Keratinocyte (primary cell): ENCODE measurements around the gene GPR173. TPM values are rescaled to one million over a fixed set of nuclear protein-coding genes. Genes with fewer than 3 reads are reported as not detected.

Experiments
- DNase-seq: peaks from one replicate; pipeline ENCODE4 v3.0.0-alpha.2; 2011; ENCODE audit warnings: low read depth, missing footprints, low spot score
- FAIRE-seq: peaks from 2 replicates; lab custom pipeline; 2011; peaks lifted over from hg19 to GRCh38; lab: Jason Lieb, UNC
- H2AFZ ChIP-seq: 2 replicates; pipeline ENCODE4 v1.6.0; 2012; ENCODE audit warnings: low read length, control low read depth, inconsistent platforms; ENCODE audit not compliant: control insufficient read depth
- H3K27ac ChIP-seq: 2 replicates; pipeline ENCODE4 v1.5.1; 2011; ENCODE audit warnings: low read length; ENCODE audit not compliant: control insufficient read depth, insufficient read depth
- H3K27me3 ChIP-seq: 3 replicates; pipeline ENCODE4 v1.6.0; 2011; ENCODE audit warnings: low read length; ENCODE audit not compliant: control insufficient read depth, insufficient read depth; ENCODE audit errors: extremely low read depth
- H3K36me3 ChIP-seq, 2 experiments: 2 replicates in 1 of 2; 3 replicates in 1 of 2; pipeline ENCODE4 v1.5.1; 2011; ENCODE audit warnings: low read length in 2 of 2, mild to moderate bottlenecking in 1 of 2; ENCODE audit not compliant: control insufficient read depth in 2 of 2, insufficient read depth in 2 of 2; ENCODE audit errors: extremely low read depth in 1 of 2
- H3K4me1 ChIP-seq: 3 replicates; pipeline ENCODE4 v1.5.1; 2011; ENCODE audit warnings: low read length; ENCODE audit not compliant: control insufficient read depth, insufficient read depth; ENCODE audit errors: extremely low read depth
- H3K4me2 ChIP-seq: 3 replicates; pipeline ENCODE4 v1.6.0; 2011; ENCODE audit warnings: low read depth, low read length; ENCODE audit not compliant: control insufficient read depth, insufficient read depth; ENCODE audit errors: extremely low read depth
- H3K4me3 ChIP-seq, 3 experiments: fragments of 200-600 bp in 1 of 3; sonication (generic) in 1 of 3; 2 replicates in 2 of 3; 3 replicates in 1 of 3; pipeline ENCODE4 v1.5.1; 2011 to 2016; ENCODE audit warnings: low read length in 3 of 3, mild to moderate bottlenecking in 3 of 3, control low read depth in 2 of 3, inconsistent platforms in 1 of 3, low read depth in 1 of 3, mixed read lengths in 1 of 3, mixed run types in 1 of 3, moderate library complexity in 1 of 3; ENCODE audit not compliant: control insufficient read depth in 2 of 3, insufficient read depth in 2 of 3; ENCODE audit errors: extremely low read depth in 1 of 3
- H3K79me2 ChIP-seq: 2 replicates; pipeline ENCODE4 v1.6.0; 2012; ENCODE audit warnings: low read length; ENCODE audit not compliant: control insufficient read depth, insufficient read depth
- H3K9ac ChIP-seq: 3 replicates; pipeline ENCODE4 v1.6.0; 2011; ENCODE audit warnings: low read length; ENCODE audit not compliant: control insufficient read depth, insufficient read depth; ENCODE audit errors: extremely low read depth
- H3K9me1 ChIP-seq: 3 replicates; pipeline ENCODE4 v1.6.0; 2011; ENCODE audit warnings: low read length; ENCODE audit not compliant: control insufficient read depth, insufficient read depth; ENCODE audit errors: extremely low read depth
- H3K9me3 ChIP-seq: 2 replicates; pipeline ENCODE4 v1.5.1; 2012; ENCODE audit warnings: low read depth, low read length; ENCODE audit not compliant: control insufficient read depth
- H4K20me1 ChIP-seq: 3 replicates; pipeline ENCODE4 v1.6.0; 2011; ENCODE audit warnings: low read length; ENCODE audit not compliant: control insufficient read depth, insufficient read depth; ENCODE audit errors: extremely low read depth
- EZH2 ChIP-seq: IDR thresholded peaks from one replicate; pipeline ENCODE4 v1.6.1; 2012; ENCODE audit warnings: inconsistent platforms, mild to moderate bottlenecking, low read length, moderate library complexity
- dilution Hi-C: fragments of 300-500 bp; cut with MboI; formaldehyde crosslinking; loops from one replicate; pipeline ENCODE4 v1.7.0; 2020; ENCODE audit warnings: low sequenced_read_pairs; ENCODE audit not compliant: extremely low pct_ligation_motif_present
- polyA minus RNA-seq, 3 experiments: library from RNA; depleted of rRNA, polyadenylated mRNA; stranded (reverse); fragments of >200 nt; gene quantifications; 1 replicate in 1 of 3; 2 replicates in 1 of 3; 3 replicates in 1 of 3; pipeline ENCODE4 v1.2.3, GENCODE V29; 2011
- polyA plus RNA-seq, 5 experiments: library from polyadenylated mRNA; depleted of rRNA in 3 of 5; stranded (reverse) in 3 of 5; stranded (forward) in 1 of 5; unstranded in 1 of 5; fragments of >200 nt; gene quantifications; 1 replicate in 1 of 5; 2 replicates in 3 of 5; 3 replicates in 1 of 5; pipeline versions ENCODE4 v1.2.1 to v1.2.3, GENCODE V29; 2011 to 2012; ENCODE audit warnings: missing spikeins in 2 of 5, low read depth in 1 of 5, low replicate concordance in 1 of 5
- TF ChIP-seq, protein P1 (sequence below), 3 experiments: IDR thresholded peaks in 1 of 3; conservative IDR thresholded peaks in 1 of 3; optimal IDR thresholded peaks in 1 of 3; 2 replicates in 2 of 3; 3 replicates in 1 of 3; pipeline versions ENCODE3 to v1.5.1; 2011; ENCODE audit warnings: low read length in 3 of 3, mild to moderate bottlenecking in 3 of 3, moderate library complexity in 2 of 3, control low read depth in 1 of 3, inconsistent platforms in 1 of 3; ENCODE audit not compliant: insufficient read depth in 2 of 3; ENCODE audit errors: extremely low read depth in 1 of 3

Gene GPR173, protein sequence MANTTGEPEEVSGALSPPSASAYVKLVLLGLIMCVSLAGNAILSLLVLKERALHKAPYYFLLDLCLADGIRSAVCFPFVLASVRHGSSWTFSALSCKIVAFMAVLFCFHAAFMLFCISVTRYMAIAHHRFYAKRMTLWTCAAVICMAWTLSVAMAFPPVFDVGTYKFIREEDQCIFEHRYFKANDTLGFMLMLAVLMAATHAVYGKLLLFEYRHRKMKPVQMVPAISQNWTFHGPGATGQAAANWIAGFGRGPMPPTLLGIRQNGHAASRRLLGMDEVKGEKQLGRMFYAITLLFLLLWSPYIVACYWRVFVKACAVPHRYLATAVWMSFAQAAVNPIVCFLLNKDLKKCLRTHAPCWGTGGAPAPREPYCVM
- polyA plus RNA-seq (0.08 to 0.20 TPM (median 0.10 TPM) in 3 replicates), polyA minus RNA-seq (0.10 to 0.43 TPM in 2 of 3 replicates, not detected in the other)
- not detected for polyA plus RNA-seq (2011; ENCODE audit: low read depth)
- 0.04 TPM in 2 replicates for polyA plus RNA-seq (2011; cell fraction: cytosol; rRNA removed)
- 0.35 and 0.42 TPM in 2 replicates for polyA plus RNA-seq (2011; cell fraction: nucleus; rRNA removed)
- 0.22 TPM in 1 of 2 replicates, not detected in the other for polyA plus RNA-seq (2012; ENCODE audit: low replicate concordance)
- polyA minus RNA-seq (2011; cell fraction: cytosol; rRNA and poly(A)+ RNA removed), result not detected
- polyA minus RNA-seq (2011; cell fraction: nucleus; rRNA and poly(A)+ RNA removed), result 0.39 TPM in 1 of 2 replicates, not detected in the other

DNA sequence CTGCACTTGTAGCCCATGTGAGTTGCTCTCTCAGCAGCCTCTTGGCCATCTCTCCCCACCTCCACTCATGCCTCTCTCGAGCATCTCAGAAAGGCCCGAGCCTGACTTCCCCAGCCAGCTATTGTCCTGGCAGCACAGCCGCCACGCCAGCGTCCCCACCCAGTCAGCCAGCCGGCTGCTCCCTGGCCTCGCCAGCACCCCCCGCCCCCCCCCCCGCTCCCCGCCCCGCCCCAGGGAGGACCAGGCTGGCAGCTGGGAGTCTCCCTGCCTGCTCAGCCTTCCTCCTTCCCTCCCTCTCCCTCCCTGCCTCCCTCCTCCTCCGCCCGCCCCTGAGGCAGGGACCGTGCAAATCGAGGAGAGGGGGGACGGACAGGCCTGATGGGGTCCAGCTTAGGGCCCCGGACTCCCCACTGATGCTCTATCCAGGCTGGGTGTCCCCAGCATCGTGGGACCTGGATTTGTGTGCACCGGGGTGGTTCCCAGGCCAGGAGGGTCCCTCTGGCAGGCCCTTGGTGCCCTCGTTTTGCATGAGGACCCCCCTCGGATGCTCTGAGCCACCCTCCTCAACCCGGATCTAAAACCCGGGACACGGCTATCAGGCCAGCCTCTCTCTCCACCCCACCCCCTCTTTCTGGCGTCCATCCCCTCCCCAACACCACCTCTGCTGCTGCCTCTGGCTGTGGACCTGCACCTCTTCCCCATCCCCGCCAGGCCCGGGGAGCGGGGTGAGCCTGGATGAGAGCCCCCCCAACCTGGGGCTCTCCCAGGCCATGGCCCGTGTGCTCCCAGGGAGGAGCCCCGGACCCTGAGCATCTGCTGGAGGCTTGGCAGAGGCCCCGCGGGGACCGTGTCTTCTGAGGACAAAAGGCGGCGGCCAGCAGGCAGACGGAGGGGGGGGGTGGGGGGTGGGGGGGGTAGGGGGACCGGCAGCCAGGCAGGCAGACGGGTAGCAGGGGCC is at the start of gene GPR173:
TSS of gene GPR173 (plus strand) at position 621 of the 958 bp plus-strand sequence. CDS start 27,833 bp downstream, outside the sequence.
- H3K9me1 ChIP-seq, result no peaks in the 10 kb centered on the region
- H3K27me3 ChIP-seq, result peaks cover 2% of the 10 kb centered on the region
- no peak within 1 kb of the TSS for H3K9ac ChIP-seq
- H3K4me1 ChIP-seq, result no peaks in the 10 kb centered on the region
- no peaks in the 10 kb centered on the region for H4K20me1 ChIP-seq
- no peak within 1 kb of the TSS for H3K4me2 ChIP-seq
- H2AFZ ChIP-seq, result no peak within 1 kb of the TSS
- H3K9me3 ChIP-seq, result no peaks in the 10 kb centered on the region
- H3K4me3 ChIP-seq, result no peak within 1 kb of the TSS
- no peaks in the 10 kb centered on the region for H3K36me3 ChIP-seq
- no peaks in the 10 kb centered on the region for H3K79me2 ChIP-seq
- no peak for DNase-seq
- no peak for TF ChIP-seq EZH2
- TF ChIP-seq, protein P1, sequence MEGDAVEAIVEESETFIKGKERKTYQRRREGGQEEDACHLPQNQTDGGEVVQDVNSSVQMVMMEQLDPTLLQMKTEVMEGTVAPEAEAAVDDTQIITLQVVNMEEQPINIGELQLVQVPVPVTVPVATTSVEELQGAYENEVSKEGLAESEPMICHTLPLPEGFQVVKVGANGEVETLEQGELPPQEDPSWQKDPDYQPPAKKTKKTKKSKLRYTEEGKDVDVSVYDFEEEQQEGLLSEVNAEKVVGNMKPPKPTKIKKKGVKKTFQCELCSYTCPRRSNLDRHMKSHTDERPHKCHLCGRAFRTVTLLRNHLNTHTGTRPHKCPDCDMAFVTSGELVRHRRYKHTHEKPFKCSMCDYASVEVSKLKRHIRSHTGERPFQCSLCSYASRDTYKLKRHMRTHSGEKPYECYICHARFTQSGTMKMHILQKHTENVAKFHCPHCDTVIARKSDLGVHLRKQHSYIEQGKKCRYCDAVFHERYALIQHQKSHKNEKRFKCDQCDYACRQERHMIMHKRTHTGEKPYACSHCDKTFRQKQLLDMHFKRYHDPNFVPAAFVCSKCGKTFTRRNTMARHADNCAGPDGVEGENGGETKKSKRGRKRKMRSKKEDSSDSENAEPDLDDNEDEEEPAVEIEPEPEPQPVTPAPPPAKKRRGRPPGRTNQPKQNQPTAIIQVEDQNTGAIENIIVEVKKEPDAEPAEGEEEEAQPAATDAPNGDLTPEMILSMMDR (optimal IDR thresholded peaks at IDR 0.05 in 1 of 3, IDR thresholded peaks at IDR 0.05 in 1 of 3, conservative IDR thresholded peaks at IDR 0.05 in 1 of 3; ENCODE audit: extremely low read depth in 1 of 3, insufficient read depth in 2 of 3, low read length in 3 of 3), result no peak
- no peak for FAIRE-seq
- dilution Hi-C loops, result no loop called here
- no peak within 1 kb of the TSS for H3K27ac ChIP-seq

DNA sequence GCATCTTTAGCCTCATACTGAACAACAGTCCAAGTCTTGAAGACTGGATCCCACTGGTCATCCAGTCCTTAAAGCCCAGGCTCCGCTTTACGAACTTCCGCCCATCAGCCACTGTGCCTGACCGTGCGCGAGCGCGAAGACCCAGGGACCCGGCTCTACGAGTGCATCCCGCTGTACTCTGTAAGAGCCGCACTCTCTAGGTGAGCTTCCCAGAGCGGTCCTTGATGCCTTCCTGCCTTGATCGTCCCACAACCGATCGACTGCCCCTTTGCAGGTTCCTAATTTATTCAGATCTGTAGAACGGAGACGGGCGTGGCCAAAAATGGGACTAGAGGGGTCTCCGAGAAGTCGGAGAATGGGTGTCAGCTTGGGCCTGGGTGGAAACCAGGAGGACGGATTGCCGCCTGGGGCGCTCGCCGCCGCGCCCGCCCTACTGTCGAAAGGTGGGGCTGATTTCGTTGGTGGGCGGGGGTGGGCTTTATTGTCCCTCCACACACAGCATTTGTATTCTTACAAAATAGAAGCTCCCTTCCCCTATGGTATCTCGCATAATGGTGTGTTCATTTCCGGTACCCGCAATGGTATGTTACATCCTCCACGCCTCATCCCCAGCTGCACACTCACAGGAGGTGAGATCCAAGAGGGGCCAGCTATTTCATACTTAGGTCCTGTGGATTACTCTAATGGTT is 48.0 kb upstream of the GPR173 start:
- no peaks in the 10 kb centered on the region for H4K20me1 ChIP-seq
- no peak overlapping the region for H3K4me2 ChIP-seq
- no peak overlapping the region for H2AFZ ChIP-seq
- DNase-seq, result no peak
- H3K36me3 ChIP-seq, result no peaks in the 10 kb centered on the region
- H3K9me1 ChIP-seq, result no peaks in the 10 kb centered on the region
- no peaks in the 10 kb centered on the region for H3K9me3 ChIP-seq
- dilution Hi-C loops, result no loop called here
- H3K27me3 ChIP-seq, result no peaks in the 10 kb centered on the region
- H3K27ac ChIP-seq, result no peak overlapping the region
- no peaks in the 10 kb centered on the region for H3K79me2 ChIP-seq
- no peak for TF ChIP-seq EZH2
- TF ChIP-seq, protein P1 (optimal IDR thresholded peaks at IDR 0.05 in 1 of 3, IDR thresholded peaks at IDR 0.05 in 1 of 3, conservative IDR thresholded peaks at IDR 0.05 in 1 of 3; ENCODE audit: extremely low read depth in 1 of 3, insufficient read depth in 2 of 3, low read length in 3 of 3), result no peak
- no peak overlapping the region for H3K9ac ChIP-seq
- no peak for FAIRE-seq
- no peaks in the 10 kb centered on the region for H3K4me1 ChIP-seq
- no peak overlapping the region for H3K4me3 ChIP-seq
